Sigmoid colon (tissue), 7 donors: ENCODE data around the gene SDHA. TPM values are rescaled to one million over a fixed set of nuclear protein-coding genes. Genes with fewer than 3 reads are reported as not detected.

ENCODE experiments used
- DNase-seq: peaks from one replicate; pipeline ENCODE4 v3.0.0-alpha.2; 2019
- H3K27ac ChIP-seq, 4 donors: fragments of 200-600 bp; sonication (generic); one replicate each; pipeline ENCODE4 v1.5.1; 2016 to 2019; ENCODE audit warnings: mild to moderate bottlenecking in 1 of 4
- H3K27me3 ChIP-seq, 3 donors: fragments of 200-600 bp; sonication (generic); one replicate each; pipeline ENCODE4 v1.5.1; 2019; ENCODE audit warnings: mild to moderate bottlenecking in 1 of 3
- H3K36me3 ChIP-seq, 4 donors: fragments of 200-600 bp; sonication (generic); one replicate each; pipeline ENCODE4 v1.5.1; 2016 to 2019
- H3K4me1 ChIP-seq, 4 donors: fragments of 200-600 bp; sonication (generic); one replicate each; pipeline ENCODE4 v1.5.1; 2017 to 2019
- H3K4me3 ChIP-seq, 4 donors: fragments of 200-600 bp; sonication (generic); one replicate each; pipeline ENCODE4 v1.5.1; 2017 to 2019; ENCODE audit warnings: mild to moderate bottlenecking in 2 of 4, moderate library complexity in 1 of 4
- H3K9me3 ChIP-seq, 4 donors: fragments of 200-600 bp in 3 of 4; sonication (generic) in 3 of 4; one replicate each; pipeline versions ENCODE4 v1.5.1 to v1.6.1; 2013 to 2019
- EP300 ChIP-seq, 4 donors: sonication (generic); formaldehyde crosslinking; IDR thresholded peaks; one replicate each; pipeline ENCODE4 v1.6.1; 2017; ENCODE audit warnings: antibody characterized with exemption in 4 of 4
- POLR2A ChIP-seq, 2 donors: fragments of 450-650 bp; IDR thresholded peaks; one replicate each; pipeline ENCODE4 v1.6.1; 2016; ENCODE audit warnings: antibody characterized with exemption in 2 of 2, mild to moderate bottlenecking in 2 of 2, moderate library complexity in 2 of 2
- POLR2AphosphoS5 ChIP-seq, 4 donors: sonication (generic); formaldehyde crosslinking; IDR thresholded peaks; one replicate each; pipeline ENCODE4 v1.6.1; 2017; ENCODE audit warnings: antibody characterized with exemption in 4 of 4
- WGBS, 2 donors: extraction: QIAGEN DNeasy Blood & Tissue Kit; methylation state at CpG; one replicate each; pipeline ENCODE4 v1.1.7; 2013; 5-methylcytosine and 5-hydroxymethylcytosine counted together
- intact Hi-C: fragments of 100-400 bp; cut with DNase I; formaldehyde crosslinking; loops from one replicate; pipeline ENCODE4 v1.15.1; 2023
- polyA plus RNA-seq, 3 donors: library from polyadenylated mRNA; stranded (reverse); fragments of 200-250 nt; gene quantifications; one replicate each; pipeline ENCODE4 v1.2.3, GENCODE V29; 2013
- total RNA-seq, 4 donors: library from RNA; depleted of rRNA; stranded (reverse); fragments of >200 nt; gene quantifications; one replicate each; pipeline ENCODE4 v1.1.0, GENCODE V29; 2016
- TF ChIP-seq, protein P1 (sequence below), 4 experiments: fragments of 450-650 bp in 3 of 4; fragments of 200-600 bp in 1 of 4; IDR thresholded peaks; one replicate each; pipeline ENCODE4 v1.5.1; 2016 to 2019; ENCODE audit warnings: antibody characterized with exemption in 4 of 4, mild to moderate bottlenecking in 3 of 4, moderate library complexity in 2 of 4
- donor health status: healthy with polysubstance abuse.
- donor health status: Bipolar disorder and iron deficiency.
- donor health status: healthy.

The SDHA gene
- total and polyA plus RNA-seq, 7 donors, result 72.7 to 290 (median 87.0) TPM

DNA sequence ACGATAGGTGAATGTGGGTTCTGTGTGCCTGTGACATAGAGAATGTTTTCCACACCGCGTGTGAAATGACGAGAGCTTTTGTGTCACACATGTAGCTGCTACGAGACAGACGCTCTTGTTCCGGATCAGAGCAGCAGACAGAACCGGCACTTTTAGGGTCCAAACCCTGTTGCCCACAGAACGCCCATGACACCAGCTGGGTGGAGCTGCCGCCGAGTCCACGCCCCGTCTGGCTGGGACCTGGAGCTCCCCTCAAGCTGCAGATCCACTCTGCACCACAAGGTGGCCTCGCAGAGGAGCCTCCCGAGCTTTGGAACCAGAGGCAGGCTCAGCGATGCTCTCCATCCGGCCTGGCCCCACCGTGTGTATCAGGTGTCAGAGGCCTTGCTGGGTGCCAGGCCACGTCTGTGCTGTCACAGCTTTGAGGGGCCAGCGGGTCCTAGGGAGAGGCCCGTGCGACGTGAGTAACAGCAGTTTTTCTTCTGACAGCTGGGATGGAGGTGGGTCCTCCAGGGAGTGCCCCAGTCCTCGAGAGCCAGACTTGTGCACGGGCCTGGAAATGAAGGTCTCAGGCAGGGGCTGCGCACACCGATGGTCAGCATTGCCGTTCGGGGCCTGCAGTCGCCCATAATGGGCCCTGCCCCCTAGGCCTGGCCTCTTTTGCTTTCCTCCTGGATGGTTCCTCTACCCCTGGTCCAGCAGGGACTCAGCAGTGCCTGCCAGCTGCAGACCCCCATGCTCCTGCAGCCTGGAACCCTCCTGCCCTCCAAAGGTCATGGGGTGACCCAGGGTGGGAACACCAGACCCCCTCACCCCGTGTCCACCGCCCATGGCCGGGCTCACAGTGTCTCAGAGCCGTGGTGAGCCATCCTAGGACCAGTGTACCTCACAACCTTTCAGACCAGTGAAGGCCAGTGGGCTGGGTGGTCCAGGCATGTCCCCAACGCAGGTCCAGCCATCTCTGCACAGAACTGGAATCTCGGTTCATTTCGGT lies 29.3 kb upstream of the SDHA start:
- Histone ChIP-seq H3K36me3 (no peaks in the 10 kb centered on the region), H3K9me3 (no peaks in the 10 kb centered on the region), H3K4me1 (peaks cover 0 to 49% (median 44%) of the 10 kb centered on the region in 4 donors), H3K4me3 (peak overlapping the region in 3 of 4 donors; percentile 21 to 34 (median 32)), H3K27ac (no peak overlapping the region), H3K27me3 (peaks cover 0 to 14% (median 0%) of the 10 kb centered on the region in 3 donors)
- TF ChIP-seq, protein P1, sequence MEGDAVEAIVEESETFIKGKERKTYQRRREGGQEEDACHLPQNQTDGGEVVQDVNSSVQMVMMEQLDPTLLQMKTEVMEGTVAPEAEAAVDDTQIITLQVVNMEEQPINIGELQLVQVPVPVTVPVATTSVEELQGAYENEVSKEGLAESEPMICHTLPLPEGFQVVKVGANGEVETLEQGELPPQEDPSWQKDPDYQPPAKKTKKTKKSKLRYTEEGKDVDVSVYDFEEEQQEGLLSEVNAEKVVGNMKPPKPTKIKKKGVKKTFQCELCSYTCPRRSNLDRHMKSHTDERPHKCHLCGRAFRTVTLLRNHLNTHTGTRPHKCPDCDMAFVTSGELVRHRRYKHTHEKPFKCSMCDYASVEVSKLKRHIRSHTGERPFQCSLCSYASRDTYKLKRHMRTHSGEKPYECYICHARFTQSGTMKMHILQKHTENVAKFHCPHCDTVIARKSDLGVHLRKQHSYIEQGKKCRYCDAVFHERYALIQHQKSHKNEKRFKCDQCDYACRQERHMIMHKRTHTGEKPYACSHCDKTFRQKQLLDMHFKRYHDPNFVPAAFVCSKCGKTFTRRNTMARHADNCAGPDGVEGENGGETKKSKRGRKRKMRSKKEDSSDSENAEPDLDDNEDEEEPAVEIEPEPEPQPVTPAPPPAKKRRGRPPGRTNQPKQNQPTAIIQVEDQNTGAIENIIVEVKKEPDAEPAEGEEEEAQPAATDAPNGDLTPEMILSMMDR (IDR thresholded peaks at IDR 0.05), result peak; percentile 90 to 97 (median 94)
- TF ChIP-seq EP300 (IDR thresholded peaks at IDR 0.05) (no peak), POLR2AphosphoS5 (IDR thresholded peaks at IDR 0.05) (peak in 2 of 4 donors; percentile 20 to 28), POLR2A (IDR thresholded peaks at IDR 0.05) (no peak)
- peak; percentile 94 for DNase-seq
- intact Hi-C loops, result loop anchor here (1.0 to 5.0 kb wide), 2 partner anchors 30 to 79 kb away; partner anchors contain the start of genes CCDC127 and SDHA
- WGBS, 2 donors, result 38 to 39% methylated on average over 37 of the region's 37 CpGs

GRCh38 chr5:189486-189885 lies 28.6 kb upstream of the SDHA start:
- Histone ChIP-seq H3K27ac (no peak overlapping the region), H3K4me3 (no peak overlapping the region), H3K36me3 (no peaks in the 10 kb centered on the region), H3K4me1 (peaks cover 0 to 47% (median 41%) of the 10 kb centered on the region in 4 donors), H3K27me3 (peaks cover 0 to 14% (median 0%) of the 10 kb centered on the region in 3 donors), H3K9me3 (no peaks in the 10 kb centered on the region)
- intact Hi-C loops, result loop anchor here (5.0 kb wide), 1 partner anchor 78 kb away; no protein-coding TSS in a partner anchor
- no peak for TF ChIP-seq POLR2A (IDR thresholded peaks at IDR 0.05)
- WGBS, 2 donors, result 82 to 85% methylated on average over 10 of the region's 10 CpGs
- DNase-seq, result peak; percentile 52

DNA sequence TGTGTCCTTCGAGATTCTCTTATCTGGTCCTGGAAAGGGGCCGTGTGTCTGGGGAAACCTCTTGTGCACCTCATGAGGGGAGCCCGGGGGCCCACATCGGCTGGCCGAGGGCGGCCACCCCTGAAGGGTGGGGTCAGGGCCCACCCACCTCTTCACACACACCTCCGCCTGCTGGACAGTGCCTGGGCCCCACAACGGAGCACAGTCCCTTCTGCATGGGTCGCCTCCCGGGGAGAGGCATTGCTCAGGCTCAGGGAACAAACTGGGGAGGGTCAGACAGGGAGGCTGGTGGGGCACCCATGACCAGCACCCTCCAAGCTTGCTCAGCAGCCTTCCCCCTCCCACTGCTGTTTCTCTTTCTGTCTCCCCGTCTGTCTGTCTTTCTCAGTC lies 28.1 kb upstream of the SDHA start:
- H3K9me3 ChIP-seq, result no peaks in the 10 kb centered on the region
- 70 to 80% methylated on average over 11 of the region's 11 CpGs for WGBS, 2 donors
- no peak for TF ChIP-seq POLR2AphosphoS5 (IDR thresholded peaks at IDR 0.05)
- no peak for TF ChIP-seq POLR2A (IDR thresholded peaks at IDR 0.05)
- TF ChIP-seq EP300 (IDR thresholded peaks at IDR 0.05), result no peak
- TF ChIP-seq, protein P1 (IDR thresholded peaks at IDR 0.05), result no peak
- no peak overlapping the region for H3K4me3 ChIP-seq
- no peaks in the 10 kb centered on the region for H3K36me3 ChIP-seq
- intact Hi-C loops, result loop anchor here (5.0 kb wide), 1 partner anchor 77 kb away; no protein-coding TSS in a partner anchor
- peak overlapping the region in 3 of 4 donors; percentile 54 to 75 (median 66) for H3K27ac ChIP-seq
- H3K27me3 ChIP-seq, result peaks cover 0 to 14% (median 0%) of the 10 kb centered on the region in 3 donors
- peaks cover 0 to 43% (median 36%) of the 10 kb centered on the region in 4 donors for H3K4me1 ChIP-seq
- peak; percentile 56 for DNase-seq

DNA sequence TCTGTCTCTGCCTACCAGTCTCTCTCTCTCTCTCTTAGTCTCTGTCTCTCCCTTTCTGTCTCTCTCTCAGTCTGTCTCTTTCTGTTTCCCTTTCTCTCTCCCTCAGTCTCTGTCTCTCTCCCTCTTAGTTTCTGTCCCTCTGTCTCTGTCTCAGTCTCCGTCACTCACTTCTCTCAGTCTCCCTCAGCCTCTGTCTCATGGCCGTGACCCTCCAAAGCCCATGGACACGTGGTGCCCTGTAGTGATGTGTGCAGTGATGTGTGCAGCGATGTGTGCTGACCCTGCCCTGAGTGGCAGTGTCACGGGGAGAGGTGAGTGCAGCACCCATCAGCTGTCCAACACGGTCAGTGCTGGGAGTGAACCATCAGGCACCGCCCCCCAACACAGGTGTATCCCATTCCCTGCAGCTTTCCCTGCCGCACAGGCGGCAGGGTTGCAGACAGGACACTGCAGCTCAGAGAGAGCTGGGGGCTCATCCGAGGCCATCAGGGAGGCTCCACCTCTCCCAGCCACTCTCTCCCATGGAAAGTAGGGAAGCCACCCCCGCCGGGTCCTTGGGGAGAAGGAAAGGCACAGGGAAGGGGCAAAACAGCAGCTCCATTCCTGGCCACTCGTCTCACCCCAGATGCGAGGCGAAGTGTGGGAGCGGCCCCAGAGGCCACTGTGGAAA lies 27.6 kb upstream of the SDHA start:
- TF ChIP-seq EP300 (IDR thresholded peaks at IDR 0.05) (no peak), POLR2AphosphoS5 (IDR thresholded peaks at IDR 0.05) (no peak), POLR2A (IDR thresholded peaks at IDR 0.05) (no peak)
- TF ChIP-seq, protein P1 (IDR thresholded peaks at IDR 0.05), result no peak
- peaks cover 0 to 38% (median 30%) of the 10 kb centered on the region in 4 donors for H3K4me1 ChIP-seq
- H3K4me3 ChIP-seq, result peak overlapping the region in 2 of 4 donors; percentile 24 to 28
- H3K9me3 ChIP-seq, result no peaks in the 10 kb centered on the region
- peak overlapping the region; percentile 53 to 75 (median 60) for H3K27ac ChIP-seq
- DNase-seq, result peak; percentile 42
- no peaks in the 10 kb centered on the region for H3K36me3 ChIP-seq
- 38 to 63% methylated on average over 16 of the region's 16 CpGs for WGBS, 2 donors
- intact Hi-C loops, result no loop called here
- H3K27me3 ChIP-seq, result peaks cover 0 to 14% (median 0%) of the 10 kb centered on the region in 3 donors
